ENCODE data around the gene RCOR1.
"Not testable (repeated sequence)": the region's sequence is repeated elsewhere in the genome, so short reads cannot be mapped to it uniquely, and the experiment has no call there.

The RCOR1 gene

DNA sequence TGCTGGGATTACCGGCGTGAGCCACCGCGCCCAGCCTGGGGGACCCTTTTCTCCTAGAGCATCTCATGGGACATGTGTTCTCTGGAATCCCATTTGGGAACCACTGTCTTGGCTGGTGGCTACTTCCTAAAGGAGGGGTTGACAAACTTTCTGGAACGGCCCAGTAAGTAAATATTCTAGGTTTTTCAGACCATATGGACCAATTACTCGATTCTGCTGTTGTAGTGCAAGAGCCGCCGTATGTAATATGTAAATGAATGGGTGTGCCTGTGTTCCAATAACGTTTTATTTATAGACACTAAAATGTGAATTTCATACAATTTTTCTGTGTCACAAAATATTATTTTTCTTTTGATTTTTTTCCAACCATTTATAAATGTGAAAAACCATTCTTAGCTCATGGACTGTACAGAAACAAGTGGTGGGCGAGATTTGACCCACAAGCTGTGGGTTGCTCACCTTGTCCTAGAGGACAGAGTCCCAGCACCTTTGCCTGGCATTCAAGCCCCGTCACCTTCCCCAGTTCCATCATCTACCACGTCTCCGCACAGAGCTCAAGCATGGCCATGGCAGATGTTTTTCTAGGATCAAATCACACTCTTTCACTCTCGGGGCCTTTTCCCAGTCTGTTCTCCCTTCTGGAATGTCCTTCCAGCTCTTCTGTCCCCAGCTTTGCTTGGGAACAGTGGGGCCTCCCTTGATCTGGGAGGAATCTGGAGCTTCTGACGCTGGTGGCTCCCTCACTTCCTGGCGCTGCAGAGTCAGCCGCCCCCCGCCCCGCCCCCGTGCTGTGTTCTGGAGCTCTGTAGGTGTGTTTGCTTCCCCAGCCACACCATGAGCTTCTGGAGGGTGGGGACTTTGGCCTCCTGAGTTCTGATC is 17.9 kb upstream of the RCOR1 start:
- no peaks in the 10 kb centered on the region for H3K36me3 ChIP-seq (ENCODE audit: control insufficient read depth, insufficient read depth, low read length)
- H3K27ac ChIP-seq (ENCODE audit: low read depth, low read length), result no peak overlapping the region
- no peak overlapping the region for H3K9ac ChIP-seq (ENCODE audit: low read length)
- H3K4me3 ChIP-seq (ENCODE audit: low read length), result no peak overlapping the region
- H3K4me1 ChIP-seq (ENCODE audit: control insufficient read depth, insufficient read depth, low read length), result no peaks in the 10 kb centered on the region
- H3K27me3 ChIP-seq (ENCODE audit: control insufficient read depth, insufficient read depth, low read length), result no peaks in the 10 kb centered on the region

DNA sequence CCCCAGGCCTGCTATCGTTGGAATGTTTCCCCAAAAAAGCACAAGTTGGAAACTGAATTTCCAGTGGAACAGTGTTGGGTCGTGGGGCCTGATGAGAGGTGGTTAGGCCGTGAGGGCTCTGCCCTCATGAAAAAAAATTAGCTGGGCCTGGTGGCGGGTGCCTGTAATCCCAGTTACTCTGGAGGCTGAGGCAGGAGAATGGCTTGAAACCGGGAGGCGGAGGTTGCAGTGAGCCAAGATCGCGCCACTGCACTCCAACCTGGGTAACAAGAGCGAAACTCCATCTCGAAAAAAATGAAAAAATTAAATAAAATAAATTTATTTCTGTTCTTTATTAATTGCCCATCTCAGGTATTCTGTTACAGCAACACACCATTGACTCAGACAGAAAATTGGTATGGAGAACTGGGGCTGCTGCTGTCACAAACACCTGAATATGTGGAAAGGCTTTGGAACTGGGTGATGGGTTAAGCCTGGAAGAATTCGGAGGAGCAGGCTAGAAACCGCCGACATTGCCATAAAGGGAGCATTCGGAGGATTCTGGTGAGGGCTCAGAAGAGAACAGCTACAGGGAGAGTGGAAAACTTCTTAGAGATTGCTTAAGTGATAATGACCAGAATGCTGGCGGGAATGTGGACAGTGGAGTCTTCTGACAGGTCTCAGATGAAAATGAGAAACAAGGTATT is 17.1 kb upstream of the RCOR1 start:
- Histone ChIP-seq H3K27me3 (ENCODE audit: control insufficient read depth, insufficient read depth, low read length) (no peaks in the 10 kb centered on the region), H3K27ac (ENCODE audit: low read depth, low read length) (no peak overlapping the region), H3K4me1 (ENCODE audit: control insufficient read depth, insufficient read depth, low read length) (peaks cover 2% of the 10 kb centered on the region), H3K9ac (ENCODE audit: low read length) (no peak overlapping the region), H3K4me3 (ENCODE audit: low read length) (no peak overlapping the region), H3K36me3 (ENCODE audit: control insufficient read depth, insufficient read depth, low read length) (no peaks in the 10 kb centered on the region)

DNA sequence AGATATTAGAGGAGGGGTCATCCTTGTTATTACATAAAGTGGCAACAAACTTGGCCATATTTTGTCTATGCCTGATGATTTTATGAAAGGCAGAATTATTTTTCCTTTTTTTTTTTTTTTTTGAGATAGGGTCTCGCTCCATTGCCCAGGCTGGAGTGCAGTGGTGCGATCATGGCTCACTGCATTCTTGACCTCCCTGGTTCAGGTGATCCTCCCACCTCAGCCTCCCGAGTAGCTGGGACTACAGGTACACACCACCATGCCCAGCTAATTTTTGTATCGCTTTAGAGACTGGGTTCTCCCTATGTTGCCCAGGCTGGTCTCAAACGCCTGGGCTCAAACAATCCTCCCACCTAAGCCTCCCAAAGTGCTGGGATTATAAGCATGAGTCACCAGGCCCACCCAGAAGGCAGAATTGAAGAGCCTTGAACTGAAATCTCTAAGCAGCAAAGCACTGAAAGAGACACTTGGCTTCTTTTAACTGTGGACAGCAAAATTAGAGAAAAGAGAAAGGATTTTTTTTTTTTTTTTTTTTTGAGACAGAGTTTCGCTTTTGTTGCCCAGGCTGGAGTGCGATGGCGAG is 16.5 kb upstream of the RCOR1 start:
- H3K36me3 ChIP-seq (ENCODE audit: control insufficient read depth, insufficient read depth, low read length); H3K4me1 ChIP-seq (ENCODE audit: control insufficient read depth, insufficient read depth, low read length); H3K27me3 ChIP-seq (ENCODE audit: control insufficient read depth, insufficient read depth, low read length); H3K9ac ChIP-seq (ENCODE audit: low read length); H3K4me3 ChIP-seq (ENCODE audit: low read length); H3K27ac ChIP-seq (ENCODE audit: low read depth, low read length): not testable (repeated sequence)

GRCh38 chr14:102578821-102579220 is 13.6 kb upstream of the RCOR1 start:
- Histone ChIP-seq H3K27ac (ENCODE audit: low read depth, low read length) (no peak overlapping the region), H3K27me3 (ENCODE audit: control insufficient read depth, insufficient read depth, low read length) (no peaks in the 10 kb centered on the region), H3K36me3 (ENCODE audit: control insufficient read depth, insufficient read depth, low read length) (no peaks in the 10 kb centered on the region), H3K9ac (ENCODE audit: low read length) (no peak overlapping the region), H3K4me3 (ENCODE audit: low read length) (no peak overlapping the region), H3K4me1 (ENCODE audit: control insufficient read depth, insufficient read depth, low read length) (peaks cover 2% of the 10 kb centered on the region)

- Histone ChIP-seq H3K27ac (ENCODE audit: low read depth, low read length) (no peak overlapping the region), H3K27me3 (ENCODE audit: control insufficient read depth, insufficient read depth, low read length) (no peaks in the 10 kb centered on the region), H3K9ac (ENCODE audit: low read length) (no peak overlapping the region), H3K4me3 (ENCODE audit: low read length) (no peak overlapping the region), H3K36me3 (ENCODE audit: control insufficient read depth, insufficient read depth, low read length) (no peaks in the 10 kb centered on the region), H3K4me1 (ENCODE audit: control insufficient read depth, insufficient read depth, low read length) (peaks cover 2% of the 10 kb centered on the region)
Measured at GRCh38 chr14:102579696-102580549, 12.5 kb upstream of the RCOR1 start.

DNA sequence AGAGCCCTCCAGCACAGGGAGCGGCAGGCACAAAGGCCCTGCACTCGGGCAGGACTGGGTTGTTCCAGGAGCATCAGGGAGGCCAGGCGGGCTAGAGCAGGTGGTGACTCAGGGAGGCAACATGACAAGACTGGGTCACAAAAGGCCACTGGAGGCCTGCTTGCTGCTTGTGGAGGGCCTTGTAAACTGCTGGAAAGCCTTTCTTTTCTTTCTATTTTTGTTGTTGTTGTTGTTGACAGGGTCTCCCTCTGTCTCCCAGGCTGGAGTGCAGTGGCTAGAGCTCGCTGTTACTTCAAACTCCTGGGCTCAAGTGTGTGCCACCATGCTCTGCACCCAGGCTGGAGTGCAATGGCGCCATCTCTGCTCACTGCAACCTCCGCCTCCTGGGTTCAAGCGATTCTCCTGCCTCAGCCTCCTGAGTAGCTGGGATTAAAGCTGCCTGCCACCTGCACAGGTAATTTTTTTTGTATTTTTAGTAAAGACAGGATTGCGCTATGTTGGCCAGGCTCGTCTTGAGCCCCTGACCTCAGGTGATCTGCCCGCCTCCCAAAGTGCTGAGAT is 11.8 kb upstream of the RCOR1 start:
- H3K27ac ChIP-seq (ENCODE audit: low read depth, low read length), result no peak overlapping the region
- H3K36me3 ChIP-seq (ENCODE audit: control insufficient read depth, insufficient read depth, low read length), result no peaks in the 10 kb centered on the region
- H3K4me1 ChIP-seq (ENCODE audit: control insufficient read depth, insufficient read depth, low read length), result peaks cover 2% of the 10 kb centered on the region
- no peak overlapping the region for H3K9ac ChIP-seq (ENCODE audit: low read length)
- H3K4me3 ChIP-seq (ENCODE audit: low read length), result no peak overlapping the region
- H3K27me3 ChIP-seq (ENCODE audit: control insufficient read depth, insufficient read depth, low read length), result no peaks in the 10 kb centered on the region

DNA sequence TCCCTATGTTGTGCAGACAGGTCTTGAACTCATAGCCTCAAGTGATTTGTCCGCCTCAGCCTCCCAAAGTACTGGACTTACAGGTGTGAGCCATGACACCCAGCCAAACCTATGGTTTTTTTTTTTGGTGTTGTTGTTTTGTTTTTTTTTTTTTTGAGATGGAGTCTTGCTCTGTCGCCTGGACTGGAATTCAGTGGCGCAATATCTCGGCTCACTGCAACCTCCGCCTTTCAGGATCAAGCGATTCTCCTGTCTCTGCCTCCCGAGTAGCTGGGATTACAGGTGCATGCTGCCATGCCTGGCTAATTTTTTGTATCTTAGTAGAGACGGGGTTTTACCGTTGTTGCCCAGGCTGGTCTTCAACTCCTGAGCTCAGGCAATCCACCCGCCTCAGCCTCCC is 11.3 kb upstream of the RCOR1 start:
- no peaks in the 10 kb centered on the region for H3K27me3 ChIP-seq (ENCODE audit: control insufficient read depth, insufficient read depth, low read length)
- no peak overlapping the region for H3K9ac ChIP-seq (ENCODE audit: low read length)
- no peak overlapping the region for H3K4me3 ChIP-seq (ENCODE audit: low read length)
- H3K4me1 ChIP-seq (ENCODE audit: control insufficient read depth, insufficient read depth, low read length), result peaks cover 2% of the 10 kb centered on the region
- H3K36me3 ChIP-seq (ENCODE audit: control insufficient read depth, insufficient read depth, low read length), result no peaks in the 10 kb centered on the region
- H3K27ac ChIP-seq (ENCODE audit: low read depth, low read length), result no peak overlapping the region

- Histone ChIP-seq H3K9ac (ENCODE audit: low read length) (no peak overlapping the region), H3K4me3 (ENCODE audit: low read length) (no peak overlapping the region), H3K27ac (ENCODE audit: low read depth, low read length) (no peak overlapping the region), H3K27me3 (ENCODE audit: control insufficient read depth, insufficient read depth, low read length) (no peaks in the 10 kb centered on the region), H3K4me1 (ENCODE audit: control insufficient read depth, insufficient read depth, low read length) (peaks cover 2% of the 10 kb centered on the region), H3K36me3 (ENCODE audit: control insufficient read depth, insufficient read depth, low read length) (no peaks in the 10 kb centered on the region)
Measured at GRCh38 chr14:102583726-102584125, 8.7 kb upstream of the RCOR1 start.

DNA sequence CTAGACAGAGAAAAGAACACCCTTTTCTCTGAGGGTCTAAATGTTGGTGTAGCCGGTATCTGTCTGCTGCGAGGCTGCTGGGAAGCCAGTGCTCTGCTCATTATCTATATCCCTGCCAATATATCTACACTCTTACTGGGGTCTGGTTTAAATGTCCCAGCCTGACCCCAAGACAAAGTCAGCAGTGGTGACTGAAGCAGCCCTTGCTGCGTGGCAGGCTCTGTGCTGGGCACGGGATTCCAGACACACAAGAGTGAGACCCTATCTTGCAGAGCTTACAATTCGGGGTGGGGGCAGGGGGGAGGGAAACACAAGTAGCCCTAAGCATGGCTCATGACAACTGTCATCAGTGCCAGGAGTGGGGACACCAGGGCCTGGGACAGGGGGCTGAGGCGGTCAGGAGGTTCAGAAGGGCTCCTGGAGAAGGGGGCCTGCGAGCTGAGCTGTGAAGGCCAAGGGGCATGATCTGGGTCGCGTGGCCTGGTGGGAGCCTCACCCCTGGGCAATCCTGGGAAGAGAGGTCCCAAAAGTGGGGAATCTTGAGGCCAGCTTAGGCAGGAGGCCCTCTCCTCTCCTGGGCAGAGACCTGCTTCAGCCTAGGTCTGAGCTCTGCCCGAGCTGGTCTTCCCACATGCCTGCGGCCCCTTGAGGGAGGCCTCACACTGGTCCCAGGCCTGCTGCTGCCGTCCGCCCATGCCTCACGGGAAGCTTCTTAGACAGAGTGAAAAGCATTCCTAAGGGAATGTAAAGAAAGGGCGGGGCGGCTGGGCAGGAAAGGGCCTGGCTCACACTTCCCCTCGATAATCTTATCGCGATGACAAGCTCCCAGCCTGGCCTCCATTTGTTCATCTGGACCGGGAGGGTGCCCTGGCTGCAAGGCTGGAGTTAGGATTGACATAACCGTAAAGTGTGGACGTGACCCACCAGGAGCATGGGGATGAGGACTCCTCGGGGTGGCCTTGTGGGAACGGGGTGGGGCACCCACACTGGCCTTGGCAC is 7.3 kb upstream of the RCOR1 start:
- no peak overlapping the region for H3K27ac ChIP-seq (ENCODE audit: low read depth, low read length)
- H3K4me1 ChIP-seq (ENCODE audit: control insufficient read depth, insufficient read depth, low read length), result no peaks in the 10 kb centered on the region
- H3K36me3 ChIP-seq (ENCODE audit: control insufficient read depth, insufficient read depth, low read length), result no peaks in the 10 kb centered on the region
- no peaks in the 10 kb centered on the region for H3K27me3 ChIP-seq (ENCODE audit: control insufficient read depth, insufficient read depth, low read length)
- H3K4me3 ChIP-seq (ENCODE audit: low read length), result no peak overlapping the region
- H3K9ac ChIP-seq (ENCODE audit: low read length), result no peak overlapping the region

DNA sequence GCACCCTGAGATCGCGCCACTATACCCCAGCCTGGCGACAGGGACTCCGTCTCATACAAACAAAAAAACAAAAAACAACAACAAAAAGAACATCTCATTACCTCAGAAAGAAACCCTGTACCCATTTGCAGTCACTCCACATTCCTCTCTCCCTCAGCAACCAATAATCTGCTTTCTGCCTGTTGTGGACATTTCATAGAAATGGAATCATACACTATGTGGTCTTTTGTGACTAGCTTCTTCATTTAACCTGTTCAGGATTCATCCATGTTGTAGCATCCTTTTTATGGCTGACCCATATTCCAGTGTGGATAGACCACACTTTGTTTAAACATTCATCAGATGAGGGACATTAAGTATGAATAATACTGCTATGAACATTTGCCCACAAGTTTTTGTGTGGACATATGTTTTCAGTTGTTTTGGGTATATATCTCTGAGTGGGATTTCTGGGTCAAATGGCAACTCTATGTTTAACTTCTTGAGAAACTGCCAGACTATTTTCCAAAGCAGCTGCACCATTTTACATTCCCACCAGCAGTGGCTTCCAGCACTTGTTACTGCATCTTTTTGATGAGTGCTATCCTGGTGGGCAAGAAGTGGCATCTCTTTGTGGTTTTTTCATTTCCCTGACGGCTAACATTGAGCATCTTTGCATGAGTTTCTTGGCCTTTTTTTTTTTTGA is 5.9 kb upstream of the RCOR1 start:
- H3K27ac ChIP-seq (ENCODE audit: low read depth, low read length), result no peak overlapping the region
- H3K27me3 ChIP-seq (ENCODE audit: control insufficient read depth, insufficient read depth, low read length), result no peaks in the 10 kb centered on the region
- no peaks in the 10 kb centered on the region for H3K4me1 ChIP-seq (ENCODE audit: control insufficient read depth, insufficient read depth, low read length)
- H3K36me3 ChIP-seq (ENCODE audit: control insufficient read depth, insufficient read depth, low read length), result no peaks in the 10 kb centered on the region
- no peak overlapping the region for H3K9ac ChIP-seq (ENCODE audit: low read length)
- no peak overlapping the region for H3K4me3 ChIP-seq (ENCODE audit: low read length)

GRCh38 chr14:102588821-102589220 is 3.6 kb upstream of the RCOR1 start:
- H3K4me3 ChIP-seq (ENCODE audit: low read length), result no peak overlapping the region
- H3K9ac ChIP-seq (ENCODE audit: low read length), result no peak overlapping the region
- H3K36me3 ChIP-seq (ENCODE audit: control insufficient read depth, insufficient read depth, low read length), result no peaks in the 10 kb centered on the region
- H3K27me3 ChIP-seq (ENCODE audit: control insufficient read depth, insufficient read depth, low read length), result no peaks in the 10 kb centered on the region
- H3K27ac ChIP-seq (ENCODE audit: low read depth, low read length), result no peak overlapping the region
- H3K4me1 ChIP-seq (ENCODE audit: control insufficient read depth, insufficient read depth, low read length), result peaks cover 3% of the 10 kb centered on the region

All from rectal smooth muscle tissue (tissue), 1 donor.